ENCODE results near the gene C16orf74.

- TF ChIP-seq CTCF (IDR thresholded peaks at IDR 0.05; ENCODE audit: insufficient read depth, low read depth, low read length): no peak
- no peak for TF ChIP-seq EZH2 (IDR thresholded peaks at IDR 0.05; ENCODE audit: insufficient read depth, low read length)
These were observed 32.8 kb downstream of the C16orf74 start for GRCh38 chr16:85718153-85718477.
